NCI-H187 treated with DMSO at 0.1 percent for 48 hours (cell line): Measurements from ENCODE around the gene HBA1.
"Not testable (repeated sequence)": the region's sequence is repeated elsewhere in the genome, so short reads cannot be mapped to it uniquely, and the experiment has no call there.

ENCODE experiments used
- DNase-seq: peaks from one replicate; lab custom pipeline; 2025; lab: John Stamatoyannopoulos, UW

The HBA1 gene

GRCh38 chr16:204046-204445 lies 27.6 kb downstream of the HBA1 start:
- not testable (repeated sequence) for DNase-seq

GRCh38 chr16:209359-209758 lies 32.9 kb downstream of the HBA1 start:
- not testable (repeated sequence) for DNase-seq

GRCh38 chr16:211631-212180 lies 35.2 kb downstream of the HBA1 start:
- not testable (repeated sequence) for DNase-seq

GRCh38 chr16:212999-213398 lies 36.5 kb downstream of the HBA1 start:
- DNase-seq, result no peak

- DNase-seq, result no peak
Measured at GRCh38 chr16:220021-220420, 43.5 kb downstream of the HBA1 start.
